ENCODE results near the gene SASH3. TPM values are rescaled to one million over a fixed set of nuclear protein-coding genes. Genes with fewer than 3 reads are reported as not detected.

SASH3 gene
- total RNA-seq, 2 donors from 2014 or later: not detected

- Histone ChIP-seq H3K27ac (ENCODE audit: low read depth, low read length) (no peak overlapping the region), H3K4me3 (ENCODE audit: low read length) (no peak overlapping the region), H3K9me3 (ENCODE audit: control insufficient read depth, low read length) (no peaks in the 10 kb centered on the region), H3K36me3 (ENCODE audit: control insufficient read depth, insufficient read depth, low read length) (peaks cover 20% of the 10 kb centered on the region), H3K9ac (ENCODE audit: extremely low read depth, low read length, poor library complexity, severe bottlenecking) (no peak overlapping the region), H3K27me3 (ENCODE audit: control insufficient read depth, insufficient read depth, low read length, poor library complexity, severe bottlenecking) (no peaks in the 10 kb centered on the region), H3K4me1 (ENCODE audit: control insufficient read depth, insufficient read depth, low read length) (no peaks in the 10 kb centered on the region)
- no peaks in the 10 kb centered on the region for H3K27me3 Mint-ChIP-seq (ENCODE audit: insufficient read depth)
- H3K27ac Mint-ChIP-seq: no peak overlapping the region
- 97% methylated on average over 3 of the region's 3 CpGs; no CpG with 5 or more reads in 1 of the 2 experiments for WGBS, 2 experiments (ENCODE audit: insufficient coverage in 1 of 2, insufficient read length in 1 of 2)
- H3K4me1 Mint-ChIP-seq: peaks cover 8% of the 10 kb centered on the region
- peaks cover 25% of the 10 kb centered on the region for H3K9me3 Mint-ChIP-seq
- no peak for DNase-seq
- peaks cover 26% of the 10 kb centered on the region for H3K36me3 Mint-ChIP-seq (ENCODE audit: low read depth)
- no peak for TF ChIP-seq CTCF (conservative IDR thresholded peaks at IDR 0.05)
- H3K4me3 Mint-ChIP-seq: no peak overlapping the region
Measured at GRCh38 chrX:129836827-129837226, 57.1 kb downstream of the SASH3 start.

GRCh38 chrX:129840344-129840743, 60.6 kb downstream of the SASH3 start:
- Mint-ChIP-seq H3K27ac (peak overlapping the region; percentile 26), H3K36me3 (ENCODE audit: low read depth) (peaks cover 23% of the 10 kb centered on the region), H3K4me1 (peaks cover 14% of the 10 kb centered on the region), H3K27me3 (ENCODE audit: insufficient read depth) (peaks cover 2% of the 10 kb centered on the region), H3K4me3 (no peak overlapping the region), H3K9me3 (peaks cover 41% of the 10 kb centered on the region)
- Histone ChIP-seq H3K27me3 (ENCODE audit: control insufficient read depth, insufficient read depth, low read length, poor library complexity, severe bottlenecking) (no peaks in the 10 kb centered on the region), H3K9me3 (ENCODE audit: control insufficient read depth, low read length) (no peaks in the 10 kb centered on the region), H3K9ac (ENCODE audit: extremely low read depth, low read length, poor library complexity, severe bottlenecking) (no peak overlapping the region), H3K4me1 (ENCODE audit: control insufficient read depth, insufficient read depth, low read length) (no peaks in the 10 kb centered on the region), H3K36me3 (ENCODE audit: control insufficient read depth, insufficient read depth, low read length) (peaks cover 20% of the 10 kb centered on the region), H3K27ac (ENCODE audit: low read depth, low read length) (no peak overlapping the region), H3K4me3 (ENCODE audit: low read length) (peak overlapping the region; percentile 40)
- 77 to 80% methylated on average over 3 to 5 of the region's 5 CpGs for WGBS, 2 experiments (ENCODE audit: insufficient coverage in 1 of 2, insufficient read length in 1 of 2)
- DNase-seq: no peak
- no peak for TF ChIP-seq CTCF (conservative IDR thresholded peaks at IDR 0.05)

GRCh38 chrX:129842510-129843208, 62.9 kb downstream of the SASH3 start:
- 14% methylated on average over 16 of the region's 17 CpGs; no CpG with 5 or more reads in 1 of the 2 experiments for WGBS, 2 experiments (ENCODE audit: insufficient coverage in 1 of 2, insufficient read length in 1 of 2)

More at GRCh38 chrX:129842510-129843208, 62.9 kb downstream of the SASH3 start:
- H3K36me3 ChIP-seq (ENCODE audit: control insufficient read depth, insufficient read depth, low read length): peaks cover 7% of the 10 kb centered on the region
- H3K9ac ChIP-seq (ENCODE audit: extremely low read depth, low read length, poor library complexity, severe bottlenecking): peak overlapping the region; percentile 67
- no peak for TF ChIP-seq CTCF (conservative IDR thresholded peaks at IDR 0.05)
- Mint-ChIP-seq H3K36me3 (ENCODE audit: low read depth) (peaks cover 17% of the 10 kb centered on the region), H3K9me3 (peaks cover 44% of the 10 kb centered on the region), H3K27ac (peak overlapping the region; percentile 91), H3K4me3 (peak overlapping the region; percentile 80), H3K27me3 (ENCODE audit: insufficient read depth) (peaks cover 7% of the 10 kb centered on the region), H3K4me1 (peaks cover 16% of the 10 kb centered on the region)
- H3K27ac ChIP-seq (ENCODE audit: low read depth, low read length): no peak overlapping the region
- H3K4me1 ChIP-seq (ENCODE audit: control insufficient read depth, insufficient read depth, low read length): no peaks in the 10 kb centered on the region
- peak; percentile 69 for DNase-seq
- no peaks in the 10 kb centered on the region for H3K9me3 ChIP-seq (ENCODE audit: control insufficient read depth, low read length)
- no peaks in the 10 kb centered on the region for H3K27me3 ChIP-seq (ENCODE audit: control insufficient read depth, insufficient read depth, low read length, poor library complexity, severe bottlenecking)
- H3K4me3 ChIP-seq (ENCODE audit: low read length): peak overlapping the region; percentile 87
